HG03469 (cell line): ENCODE data around the gene NT5DC1.
"Not testable (repeated sequence)": the region's sequence is repeated elsewhere in the genome, so short reads cannot be mapped to it uniquely, and the experiment has no call there.

Experiments
- ATAC-seq: cut with Tn5 transposase; IDR thresholded peaks from one replicate; pipeline ENCODE4 v1.9.1; 2021; ENCODE audit warnings: mild to moderate bottlenecking, moderate library complexity, moderate number of reproducible peaks; ENCODE audit not compliant: unreplicated experiment

The NT5DC1 gene

GRCh38 chr6:116268589-116269293, 168.1 kb downstream of the NT5DC1 start:
- peak; percentile 72 for ATAC-seq

GRCh38 chr6:116271149-116271708, 170.6 kb downstream of the NT5DC1 start:
- ATAC-seq, result no peak

- no peak for ATAC-seq
Measured at GRCh38 chr6:116277124-116277523, 176.5 kb downstream of the NT5DC1 start.

- ATAC-seq, result no peak
Measured at GRCh38 chr6:116278481-116278829, 177.8 kb downstream of the NT5DC1 start.

GRCh38 chr6:116278854-116279231, 178.2 kb downstream of the NT5DC1 start:
- ATAC-seq, result no peak

GRCh38 chr6:116279232-116280160, 178.8 kb downstream of the NT5DC1 start, which contains the start of gene TSPYL1:
TSPYL1 (minus strand) TSS chr6:116279930; CDS start chr6:116279830, 100 bp downstream.
- ATAC-seq, result peak; percentile 93

GRCh38 chr6:116280161-116280932, 179.7 kb downstream of the NT5DC1 start:
- no peak for ATAC-seq

- ATAC-seq, result no peak
Measured at GRCh38 chr6:116280933-116281316, 180.3 kb downstream of the NT5DC1 start.

GRCh38 chr6:116282698-116283097, 182.0 kb downstream of the NT5DC1 start:
- no peak for ATAC-seq

- ATAC-seq, result no peak
Measured at GRCh38 chr6:116283191-116283590, 182.5 kb downstream of the NT5DC1 start.

GRCh38 chr6:116284984-116285383, 184.3 kb downstream of the NT5DC1 start:
- not testable (repeated sequence) for ATAC-seq

GRCh38 chr6:116286773-116287358, 186.2 kb downstream of the NT5DC1 start:
- ATAC-seq, result no peak

- ATAC-seq, result peak; percentile 62
Measured at GRCh38 chr6:116287689-116288282, 187.1 kb downstream of the NT5DC1 start.

GRCh38 chr6:116289876-116290275, 189.2 kb downstream of the NT5DC1 start:
- ATAC-seq, result no peak

GRCh38 chr6:116290799-116291198, 190.1 kb downstream of the NT5DC1 start:
- no peak for ATAC-seq

GRCh38 chr6:116291701-116292396, 191.2 kb downstream of the NT5DC1 start:
- no peak for ATAC-seq

GRCh38 chr6:116292553-116292952, 191.9 kb downstream of the NT5DC1 start:
- no peak for ATAC-seq

- no peak for ATAC-seq
Measured at GRCh38 chr6:116298273-116298672, 197.6 kb downstream of the NT5DC1 start.

- ATAC-seq, result peak; percentile 52
Measured at GRCh38 chr6:116298973-116299372, 198.3 kb downstream of the NT5DC1 start.
